HL-60 (cell line): ENCODE measurements around the gene TMEM134.

Experiments
- CTCF ChIP-seq: IDR thresholded peaks from one replicate; pipeline ENCODE4 v1.5.1; 2011; ENCODE audit warnings: low read length, control low read depth, inconsistent platforms; ENCODE audit not compliant: insufficient read depth
- GABPA ChIP-seq: IDR thresholded peaks from 2 replicates; pipeline ENCODE4 v1.6.1; 2012; ENCODE audit warnings: low read depth
- POLR2AphosphoS5 ChIP-seq: IDR thresholded peaks from 2 replicates; pipeline ENCODE4 v1.6.1; 2012; ENCODE audit warnings: low read depth
- REST ChIP-seq: IDR thresholded peaks from 2 replicates; pipeline ENCODE4 v1.6.1; 2012; ENCODE audit warnings: low read depth; ENCODE audit not compliant: insufficient replicate concordance

GRCh38 chr11:67463186-67463585, 5.9 kb downstream of the TMEM134 start:
- TF ChIP-seq CTCF = no peak
- TF ChIP-seq POLR2AphosphoS5 = no peak
- TF ChIP-seq REST = no peak
- no peak for TF ChIP-seq GABPA
